Neutrophil (primary cell): ENCODE results near the gene PLA2G6.
"Not testable (repeated sequence)": the region's sequence is repeated elsewhere in the genome, so short reads cannot be mapped to it uniquely, and the experiment has no call there.

Experiments
- H3K27ac ChIP-seq: fragments of 200-600 bp; sonication (generic); 2 replicates; pipeline ENCODE4 v1.5.1; 2016; ENCODE audit warnings: mild to moderate bottlenecking, moderate library complexity
- H3K27me3 ChIP-seq: fragments of 200-600 bp; sonication (generic); 2 replicates; pipeline ENCODE4 v1.6.0; 2016; ENCODE audit warnings: mild to moderate bottlenecking
- H3K36me3 ChIP-seq: fragments of 200-600 bp; sonication (generic); 2 replicates; pipeline ENCODE4 v1.5.1; 2017
- H3K4me1 ChIP-seq, 2 experiments: fragments of 200-600 bp in 1 of 2; sonication (generic) in 1 of 2; 1 replicate in 1 of 2; 2 replicates in 1 of 2; pipeline versions ENCODE4 v1.5.1 to v1.6.1; 2013 to 2016; ENCODE audit warnings: low read depth in 1 of 2, low read length in 1 of 2, mild to moderate bottlenecking in 1 of 2, moderate library complexity in 1 of 2; ENCODE audit not compliant: control insufficient read depth in 1 of 2, insufficient read depth in 1 of 2
- H3K4me3 ChIP-seq, 2 experiments: fragments of 200-600 bp in 1 of 2; sonication (generic) in 1 of 2; 1 replicate in 1 of 2; 2 replicates in 1 of 2; pipeline ENCODE4 v1.5.1; 2013 to 2016; ENCODE audit warnings: low read depth in 1 of 2, low read length in 1 of 2, mild to moderate bottlenecking in 1 of 2, moderate library complexity in 1 of 2
- H3K9me3 ChIP-seq: fragments of 200-600 bp; sonication (generic); 2 replicates; pipeline ENCODE4 v1.5.1; 2016
- TF ChIP-seq, protein P1 (sequence below): fragments of 200-600 bp; sonication (generic); IDR thresholded peaks from 2 replicates; pipeline ENCODE4 v1.5.1; 2016; ENCODE audit warnings: antibody characterized with exemption

Gene PLA2G6

GRCh38 chr22:38122616-38123015 is 59.0 kb downstream of the PLA2G6 start:
- TF ChIP-seq, protein P1, sequence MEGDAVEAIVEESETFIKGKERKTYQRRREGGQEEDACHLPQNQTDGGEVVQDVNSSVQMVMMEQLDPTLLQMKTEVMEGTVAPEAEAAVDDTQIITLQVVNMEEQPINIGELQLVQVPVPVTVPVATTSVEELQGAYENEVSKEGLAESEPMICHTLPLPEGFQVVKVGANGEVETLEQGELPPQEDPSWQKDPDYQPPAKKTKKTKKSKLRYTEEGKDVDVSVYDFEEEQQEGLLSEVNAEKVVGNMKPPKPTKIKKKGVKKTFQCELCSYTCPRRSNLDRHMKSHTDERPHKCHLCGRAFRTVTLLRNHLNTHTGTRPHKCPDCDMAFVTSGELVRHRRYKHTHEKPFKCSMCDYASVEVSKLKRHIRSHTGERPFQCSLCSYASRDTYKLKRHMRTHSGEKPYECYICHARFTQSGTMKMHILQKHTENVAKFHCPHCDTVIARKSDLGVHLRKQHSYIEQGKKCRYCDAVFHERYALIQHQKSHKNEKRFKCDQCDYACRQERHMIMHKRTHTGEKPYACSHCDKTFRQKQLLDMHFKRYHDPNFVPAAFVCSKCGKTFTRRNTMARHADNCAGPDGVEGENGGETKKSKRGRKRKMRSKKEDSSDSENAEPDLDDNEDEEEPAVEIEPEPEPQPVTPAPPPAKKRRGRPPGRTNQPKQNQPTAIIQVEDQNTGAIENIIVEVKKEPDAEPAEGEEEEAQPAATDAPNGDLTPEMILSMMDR = no peak
- Histone ChIP-seq H3K27ac (no peak overlapping the region), H3K9me3 (no peaks in the 10 kb centered on the region), H3K36me3 (peaks cover 14% of the 10 kb centered on the region), H3K4me3 (no peak overlapping the region), H3K4me1 (no peaks in the 10 kb centered on the region), H3K27me3 (no peaks in the 10 kb centered on the region)

GRCh38 chr22:38120359-38121110 is 61.1 kb downstream of the PLA2G6 start:
- no peaks in the 10 kb centered on the region for H3K4me1 ChIP-seq
- no peaks in the 10 kb centered on the region for H3K27me3 ChIP-seq
- TF ChIP-seq, protein P1 = no peak
- H3K27ac ChIP-seq = no peak overlapping the region
- H3K4me3 ChIP-seq = no peak overlapping the region
- no peaks in the 10 kb centered on the region for H3K9me3 ChIP-seq
- H3K36me3 ChIP-seq = peaks cover 14% of the 10 kb centered on the region

GRCh38 chr22:38118747-38119146 is 62.9 kb downstream of the PLA2G6 start:
- H3K27me3 ChIP-seq = not testable (repeated sequence)

DNA sequence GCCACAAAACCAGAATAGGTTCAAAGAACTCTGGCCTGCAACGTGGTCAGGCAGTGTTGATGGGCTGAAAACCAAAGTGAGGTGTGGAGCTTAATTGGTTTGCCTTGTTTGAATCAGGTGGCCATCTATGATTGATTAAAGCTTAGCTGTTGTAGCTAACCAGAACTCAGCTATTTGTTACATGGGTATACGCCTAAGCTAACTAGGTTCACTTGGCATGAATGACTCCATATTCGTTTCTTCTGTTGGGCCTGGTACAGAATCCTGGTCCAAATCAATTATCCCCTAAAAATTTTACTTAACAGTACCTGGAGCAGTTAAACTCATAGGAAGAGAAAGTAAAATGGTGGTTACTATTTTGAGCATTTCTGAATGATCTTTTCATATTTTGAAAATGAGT is 63.4 kb downstream of the PLA2G6 start:
- no peaks in the 10 kb centered on the region for H3K9me3 ChIP-seq
- peaks cover 12% of the 10 kb centered on the region for H3K36me3 ChIP-seq
- H3K27me3 ChIP-seq = no peaks in the 10 kb centered on the region
- TF ChIP-seq, protein P1 = no peak
- peaks cover 0 to 3% of the 10 kb centered on the region in 2 experiments for H3K4me1 ChIP-seq
- H3K27ac ChIP-seq = no peak overlapping the region
- H3K4me3 ChIP-seq = no peak overlapping the region

More at GRCh38 chr22:38118747-38119146, 62.9 kb downstream of the PLA2G6 start:
- H3K4me3 ChIP-seq, H3K4me1 ChIP-seq, H3K9me3 ChIP-seq, H3K27ac ChIP-seq: not testable (repeated sequence)
- peaks cover 12% of the 10 kb centered on the region for H3K36me3 ChIP-seq

DNA sequence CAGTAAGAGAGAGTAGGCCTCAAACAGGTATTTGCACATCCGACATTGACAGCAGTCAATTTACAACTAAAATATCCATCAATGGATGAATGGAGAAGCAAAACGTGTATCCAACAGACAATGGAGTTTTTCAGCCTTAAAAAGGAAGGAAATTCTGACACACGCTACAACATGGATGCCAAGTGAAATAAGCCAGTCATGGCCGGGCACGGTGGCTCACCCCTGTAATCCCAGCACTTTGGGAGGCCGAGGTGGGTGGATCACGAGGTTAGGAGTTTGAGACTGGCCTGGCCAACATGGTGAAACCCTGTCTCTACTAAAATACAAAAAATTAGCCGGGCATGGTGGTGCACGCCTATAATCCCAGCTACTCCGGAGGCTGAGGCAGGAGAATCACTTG is 64.1 kb downstream of the PLA2G6 start:
- H3K9me3 ChIP-seq, H3K4me1 ChIP-seq, H3K27ac ChIP-seq, H3K4me3 ChIP-seq, H3K27me3 ChIP-seq: not testable (repeated sequence)
- H3K36me3 ChIP-seq = peaks cover 12% of the 10 kb centered on the region

DNA sequence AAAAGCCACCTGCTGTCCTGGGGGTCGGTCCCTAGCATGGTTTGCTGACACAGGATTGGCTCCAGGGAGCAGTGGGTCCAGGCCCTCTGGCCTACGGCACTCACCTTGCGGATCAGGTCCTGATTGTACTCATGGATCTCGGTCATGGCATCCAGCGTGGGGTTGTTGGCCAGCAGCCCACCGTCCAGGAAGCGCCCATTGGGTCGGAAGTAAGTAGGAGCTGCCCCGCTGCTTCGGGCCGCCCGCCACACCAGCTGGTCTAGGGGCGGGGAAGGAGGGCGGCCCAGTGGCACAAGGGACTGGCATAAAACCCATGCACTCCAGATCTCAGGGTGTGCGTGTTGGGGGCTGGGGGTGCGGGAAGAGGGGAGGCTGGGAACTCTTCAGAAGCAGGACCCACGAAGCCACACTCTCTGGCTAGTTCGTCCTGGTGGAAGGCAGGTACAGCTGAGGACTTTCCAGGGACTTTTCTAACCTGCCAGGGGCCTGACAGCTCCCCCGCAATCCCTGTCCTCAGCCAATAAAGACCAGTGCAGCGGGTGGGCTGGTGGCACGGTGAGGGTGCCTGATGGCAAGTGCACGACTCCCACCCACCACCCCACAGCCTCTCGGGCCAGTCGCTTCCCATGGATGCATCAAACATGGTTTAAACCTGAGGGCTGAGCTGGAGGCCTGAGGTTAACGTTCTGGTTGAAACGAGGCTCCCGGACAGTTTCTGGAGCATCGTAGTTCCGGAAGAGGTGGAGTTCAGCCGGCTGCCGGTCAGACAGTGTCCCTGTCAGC is 66.0 kb downstream of the PLA2G6 start:
- H3K36me3 ChIP-seq = peaks cover 22% of the 10 kb centered on the region
- no peak overlapping the region for H3K27ac ChIP-seq
- no peak overlapping the region for H3K4me3 ChIP-seq
- no peaks in the 10 kb centered on the region for H3K27me3 ChIP-seq
- TF ChIP-seq, protein P1 = no peak
- peaks cover 0 to 3% of the 10 kb centered on the region in 2 experiments for H3K4me1 ChIP-seq
- no peaks in the 10 kb centered on the region for H3K9me3 ChIP-seq
